ENCODE results near the gene CNIH2. TPM values are rescaled to one million over a fixed set of nuclear protein-coding genes. Genes with fewer than 3 reads are reported as not detected.

CNIH2 gene
- total and polyA plus RNA-seq, 8 donors = 0.50 to 1.5 (median 0.80) TPM; not detected in 5

GRCh38 chr11:66259225-66259624 lies 18.8 kb upstream of the CNIH2 start:
- 96 to 100% (median 99%) methylated on average over 2 of the region's 2 CpGs for WGBS, 5 donors
- intact Hi-C loops (cut with DNase I; ENCODE audit: low total_unique reads) = no loop called here

DNA sequence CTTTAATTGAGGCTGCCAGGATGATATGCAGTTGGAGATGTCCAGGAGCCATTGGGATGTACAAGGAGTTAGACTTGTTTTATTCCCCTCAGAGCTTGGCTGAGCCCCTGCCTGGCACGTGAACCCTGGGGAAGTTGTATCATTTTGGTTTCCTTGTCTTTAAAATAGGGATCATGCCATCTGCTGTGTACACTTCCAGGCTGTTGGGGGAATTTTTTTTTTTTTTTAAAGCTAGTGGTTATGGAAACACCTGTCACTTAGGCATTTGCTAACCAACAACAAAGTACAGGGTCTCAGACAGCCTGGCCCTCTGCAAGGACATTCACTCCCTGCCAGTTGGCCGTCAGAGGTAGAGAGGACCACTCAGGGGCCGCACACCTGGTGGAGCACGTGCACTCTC lies 18.0 kb upstream of the CNIH2 start:
- Histone ChIP-seq H3K4me1 (peaks cover 14 to 24% (median 23%) of the 10 kb centered on the region in 4 donors), H3K27ac (no peak overlapping the region), H3K27me3 (peaks cover 0 to 11% (median 0%) of the 10 kb centered on the region in 3 donors), H3K4me3 (no peak overlapping the region), H3K36me3 (peaks cover 25 to 63% (median 55%) of the 10 kb centered on the region in 4 donors), H3K9me3 (no peaks in the 10 kb centered on the region)
- no peak for TF ChIP-seq POLR2A (IDR thresholded peaks at IDR 0.05)
- no peak for TF ChIP-seq CTCF (IDR thresholded peaks at IDR 0.05)
- TF ChIP-seq POLR2AphosphoS5 (IDR thresholded peaks at IDR 0.05) = no peak
- TF ChIP-seq EP300 (IDR thresholded peaks at IDR 0.05) = no peak
- WGBS, 5 donors = 87 to 95% (median 91%) methylated on average over 4 of the region's 4 CpGs
- DNase-seq = no peak
- intact Hi-C loops (cut with DNase I; ENCODE audit: low total_unique reads) = loop anchor here (5.0 kb wide), 1 partner anchor 38 kb away; no protein-coding TSS in a partner anchor

More at GRCh38 chr11:66259225-66259624, 18.8 kb upstream of the CNIH2 start:
- Histone ChIP-seq H3K4me1 (peaks cover 14 to 24% (median 23%) of the 10 kb centered on the region in 4 donors), H3K9me3 (no peaks in the 10 kb centered on the region), H3K27me3 (peaks cover 0 to 11% (median 0%) of the 10 kb centered on the region in 3 donors), H3K36me3 (peaks cover 21 to 56% (median 47%) of the 10 kb centered on the region in 4 donors), H3K27ac (no peak overlapping the region), H3K4me3 (no peak overlapping the region)
- TF ChIP-seq POLR2AphosphoS5 (IDR thresholded peaks at IDR 0.05) (no peak), POLR2A (IDR thresholded peaks at IDR 0.05) (no peak), CTCF (IDR thresholded peaks at IDR 0.05) (no peak), EP300 (IDR thresholded peaks at IDR 0.05) (no peak)
- DNase-seq = no peak

- H3K27ac ChIP-seq = no peak overlapping the region
- TF ChIP-seq POLR2AphosphoS5 (IDR thresholded peaks at IDR 0.05) (no peak), EP300 (IDR thresholded peaks at IDR 0.05) (no peak), CTCF (IDR thresholded peaks at IDR 0.05) (no peak), POLR2A (IDR thresholded peaks at IDR 0.05) (no peak)
- H3K36me3 ChIP-seq = peaks cover 25 to 79% (median 70%) of the 10 kb centered on the region in 4 donors
- peaks cover 0 to 11% (median 0%) of the 10 kb centered on the region in 3 donors for H3K27me3 ChIP-seq
- intact Hi-C loops (cut with DNase I; ENCODE audit: low total_unique reads) = loop anchor here (5.0 kb wide), 1 partner anchor 39 kb away; no protein-coding TSS in a partner anchor
- DNase-seq = no peak
- no peak overlapping the region for H3K4me3 ChIP-seq
- 89 to 96% (median 94%) methylated on average over 13 to 16 of the region's 16 CpGs for WGBS, 5 donors
- no peaks in the 10 kb centered on the region for H3K9me3 ChIP-seq
- H3K4me1 ChIP-seq = peaks cover 12 to 32% (median 29%) of the 10 kb centered on the region in 4 donors
These were observed 16.4 kb upstream of the CNIH2 start for GRCh38 chr11:66261578-66261977.

DNA sequence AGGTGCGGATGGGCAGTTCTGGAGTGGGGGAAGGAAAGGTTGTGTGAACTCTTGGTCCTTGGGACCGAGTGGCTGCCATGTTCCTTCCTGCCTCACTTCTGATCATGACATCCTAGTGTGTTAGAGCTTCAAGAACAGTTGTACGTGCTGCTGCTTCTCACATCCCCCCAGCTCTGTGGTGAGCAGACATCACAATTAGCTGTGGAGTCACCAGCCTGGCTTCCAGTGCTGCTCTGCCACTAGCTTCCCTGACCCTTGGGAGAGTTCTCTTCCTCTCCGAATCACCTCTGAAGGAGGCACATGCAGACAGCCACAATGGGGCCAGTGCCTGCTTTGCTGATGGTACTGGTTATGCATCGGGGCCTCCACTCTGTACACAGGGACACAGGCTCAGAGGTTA lies 15.8 kb upstream of the CNIH2 start:
- Histone ChIP-seq H3K4me3 (no peak overlapping the region), H3K9me3 (no peaks in the 10 kb centered on the region), H3K36me3 (peaks cover 25 to 80% (median 70%) of the 10 kb centered on the region in 4 donors), H3K27me3 (peaks cover 0 to 7% (median 0%) of the 10 kb centered on the region in 3 donors), H3K4me1 (peaks cover 12 to 32% (median 29%) of the 10 kb centered on the region in 4 donors), H3K27ac (no peak overlapping the region)
- TF ChIP-seq CTCF (IDR thresholded peaks at IDR 0.05) = no peak
- TF ChIP-seq POLR2AphosphoS5 (IDR thresholded peaks at IDR 0.05) = no peak
- no peak for TF ChIP-seq POLR2A (IDR thresholded peaks at IDR 0.05)
- TF ChIP-seq EP300 (IDR thresholded peaks at IDR 0.05) = no peak
- no peak for DNase-seq
- intact Hi-C loops (cut with DNase I; ENCODE audit: low total_unique reads) = loop anchor here (5.0 kb wide), 1 partner anchor 40 kb away; no protein-coding TSS in a partner anchor
- 90 to 98% (median 94%) methylated on average over 4 to 5 of the region's 5 CpGs for WGBS, 5 donors

Measured in stomach (tissue), 9 donors.